GM19397 (cell line): ENCODE data around the gene FHAD1.

Source experiments
- ATAC-seq: cut with Tn5 transposase; IDR thresholded peaks from one replicate; pipeline ENCODE4 v1.9.1; 2021; ENCODE audit warnings: mild to moderate bottlenecking, moderate library complexity; ENCODE audit not compliant: unreplicated experiment

Gene FHAD1

DNA sequence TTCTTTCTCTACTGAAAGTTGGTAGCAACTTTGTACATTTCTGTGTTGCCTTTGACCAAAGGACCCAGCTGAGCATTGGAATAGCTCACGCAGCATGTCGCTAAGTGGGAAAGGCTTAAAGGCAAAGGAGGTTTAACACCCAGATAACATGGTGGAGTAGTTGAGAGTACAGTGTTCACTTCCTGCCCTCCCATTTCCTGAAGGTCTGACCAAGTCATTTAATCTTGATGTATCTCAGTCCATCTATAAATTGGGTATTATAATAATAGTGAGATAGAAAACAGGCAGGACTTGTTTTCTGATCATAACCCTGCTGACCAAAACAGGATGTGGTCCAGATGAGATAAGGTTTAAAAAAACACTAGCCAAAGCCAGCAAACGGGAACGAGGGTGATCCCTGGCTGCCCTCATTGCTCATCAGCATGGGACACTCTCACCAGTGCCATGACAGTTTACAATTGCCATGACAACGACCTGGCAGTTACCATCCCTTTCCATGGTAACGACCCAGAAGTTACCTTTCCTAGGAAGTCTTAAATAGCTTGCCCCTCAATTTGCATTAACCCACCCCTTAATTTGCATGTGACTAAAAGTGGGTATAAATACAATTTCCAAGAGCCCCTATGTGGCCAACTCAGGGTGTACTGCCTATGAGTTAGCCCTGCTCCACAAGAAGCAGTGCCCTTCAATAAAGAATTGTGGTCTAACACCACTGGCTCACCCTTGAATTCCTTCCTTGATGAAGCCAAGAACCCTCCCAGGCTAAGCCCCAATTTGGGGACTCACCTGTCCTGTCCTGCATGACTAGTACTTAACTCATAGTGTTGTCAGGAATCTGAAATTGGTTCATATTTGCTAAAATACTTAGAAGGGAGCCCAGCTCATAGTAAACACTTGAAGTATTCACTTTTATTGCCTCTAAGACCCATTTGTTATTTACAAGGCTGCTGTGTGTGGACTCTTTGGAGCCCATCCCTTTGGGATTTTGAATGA, 28.4 kb upstream of the FHAD1 start:
- ATAC-seq = no peak

DNA sequence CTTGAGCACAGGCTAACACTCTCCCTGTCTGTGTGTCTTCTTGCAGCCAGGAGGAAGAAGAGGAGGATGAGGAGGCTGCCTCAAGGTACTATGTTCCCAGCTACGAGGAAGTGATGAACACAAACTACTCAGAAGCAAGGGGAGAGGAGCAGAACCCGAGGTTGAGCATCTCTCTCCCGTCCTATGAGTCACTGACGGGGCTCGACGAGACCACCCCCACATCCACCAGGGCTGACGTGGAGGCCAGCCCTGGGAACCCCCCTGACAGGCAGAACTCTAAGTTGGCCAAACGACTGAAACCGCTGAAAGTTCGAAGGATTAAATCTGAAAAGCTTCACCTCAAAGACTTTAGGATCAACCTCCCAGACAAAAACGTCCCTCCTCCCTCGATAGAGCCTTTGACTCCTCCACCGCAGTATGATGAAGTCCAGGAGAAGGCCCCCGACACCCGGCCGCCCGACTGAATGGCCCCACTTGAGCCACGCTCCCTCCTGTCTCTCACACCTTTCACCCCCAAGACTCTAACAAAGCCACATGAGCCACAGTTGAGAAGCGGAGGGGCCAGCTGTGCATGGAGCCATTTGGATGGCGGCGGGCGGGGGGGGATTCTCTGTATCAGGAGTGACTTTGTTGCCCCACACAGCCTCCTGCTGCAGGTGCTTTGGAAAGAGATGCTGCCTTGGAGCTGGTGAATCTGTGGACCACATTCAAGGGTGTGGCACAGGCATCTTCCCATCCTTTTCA, 27.6 kb upstream of the FHAD1 start:
- no peak for ATAC-seq

DNA sequence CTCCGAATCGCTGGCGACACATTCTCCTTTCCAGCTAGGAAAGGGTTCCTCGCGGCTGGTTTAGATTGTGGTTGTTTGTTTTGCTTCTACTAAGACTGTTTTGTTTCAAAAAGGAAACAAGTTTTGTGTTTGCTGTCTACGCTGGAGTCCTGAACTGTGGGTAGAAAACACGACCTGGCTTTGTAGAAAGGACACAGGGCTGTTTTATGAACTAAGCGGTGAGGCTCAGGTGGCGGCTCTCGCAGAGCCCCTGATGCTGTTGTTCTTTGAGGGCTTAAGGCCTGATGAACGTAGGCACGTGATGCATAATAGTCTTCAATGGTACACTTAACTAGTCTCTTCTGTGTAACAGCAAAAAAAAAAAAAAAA, 27.0 kb upstream of the FHAD1 start:
- ATAC-seq = no peak

DNA sequence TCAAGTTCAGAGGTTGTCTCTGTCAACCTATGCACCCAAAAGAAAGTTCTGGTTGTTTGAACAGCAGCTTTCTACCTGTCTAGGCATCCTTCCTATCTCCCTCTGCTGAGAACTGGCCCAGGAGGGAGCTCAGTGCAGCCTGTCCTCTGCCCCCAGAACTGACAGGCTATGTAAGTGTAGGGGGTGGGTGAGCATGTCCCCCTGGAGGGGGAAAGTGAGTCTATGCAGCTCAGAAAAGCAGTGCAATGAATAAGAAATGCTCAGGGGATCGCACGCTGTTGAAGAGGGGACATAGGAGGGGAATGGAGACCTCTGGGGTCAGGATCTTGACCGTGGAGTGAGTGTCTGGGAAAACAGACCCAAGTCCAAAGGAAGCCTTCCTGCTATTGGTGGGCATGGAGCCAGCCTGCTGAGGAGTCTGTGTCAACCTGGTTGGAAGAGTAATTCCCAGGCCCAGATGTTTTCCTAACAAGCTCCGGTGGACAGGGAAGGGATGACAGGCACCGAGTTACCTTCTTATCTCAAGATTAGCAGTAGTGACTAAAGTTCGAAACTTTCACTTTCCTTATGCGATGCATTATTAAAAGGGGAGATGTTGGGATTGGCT, 26.1 kb upstream of the FHAD1 start:
- no peak for ATAC-seq

DNA sequence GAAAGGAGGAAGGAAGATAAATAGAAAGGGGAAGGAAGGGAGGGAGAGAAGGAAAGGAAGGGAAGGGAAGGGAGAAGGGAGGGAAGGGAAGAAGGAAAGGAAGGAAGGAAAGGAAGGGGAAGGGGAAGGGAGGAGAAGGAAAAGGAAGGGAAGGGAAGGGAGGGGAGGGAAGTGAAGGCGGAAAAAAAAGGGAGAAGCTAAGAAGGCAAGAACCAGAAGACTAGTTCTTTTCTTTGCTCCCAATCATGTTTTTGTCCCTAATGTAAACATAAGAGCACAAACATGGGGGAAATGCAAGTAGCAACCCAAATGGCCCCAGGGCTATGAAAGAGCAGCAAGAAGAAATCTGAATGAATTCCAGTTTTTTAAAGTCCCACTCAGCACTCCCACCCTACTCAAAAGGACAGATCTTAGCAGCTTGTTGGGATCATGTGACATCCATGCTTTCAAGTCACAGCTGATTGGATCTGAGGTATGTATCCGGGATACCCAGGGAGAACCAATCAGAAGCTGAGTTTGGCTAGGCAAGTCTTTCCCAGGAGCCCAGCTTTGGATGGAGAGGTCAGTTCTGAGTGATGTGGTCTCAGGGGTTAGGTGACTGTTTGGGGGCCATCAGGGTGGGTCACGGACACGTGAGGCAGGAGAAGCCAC, 24.2 kb upstream of the FHAD1 start:
- no peak for ATAC-seq

DNA sequence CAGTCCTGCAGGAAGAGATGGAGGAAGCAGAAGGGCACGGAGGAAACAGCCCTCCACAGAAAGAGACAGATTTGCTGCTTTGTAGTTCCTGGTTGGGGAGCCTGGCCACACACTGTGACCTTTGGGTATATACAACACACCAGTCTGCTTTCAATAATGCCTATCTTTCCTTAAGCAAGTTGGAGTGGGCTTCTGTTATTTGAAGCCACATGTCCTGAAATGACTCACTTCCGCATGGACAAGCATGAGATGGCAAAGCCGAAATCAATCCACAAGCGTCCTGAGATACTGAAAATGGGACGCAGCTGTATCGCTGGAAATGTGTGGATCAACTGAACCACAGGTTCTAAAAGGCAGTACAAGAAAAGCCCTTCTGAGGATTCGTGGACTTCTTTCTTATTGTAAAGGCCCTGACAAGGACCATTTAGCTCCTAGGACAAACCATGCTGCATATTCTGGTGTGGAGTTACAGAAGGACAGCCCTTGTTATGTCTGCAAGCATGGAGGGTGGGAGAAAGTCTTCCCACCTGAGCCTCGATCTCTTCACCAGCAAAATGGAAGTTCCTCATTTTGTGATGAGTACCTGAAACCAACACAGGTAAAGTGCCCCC, 22.7 kb upstream of the FHAD1 start:
- ATAC-seq = no peak

DNA sequence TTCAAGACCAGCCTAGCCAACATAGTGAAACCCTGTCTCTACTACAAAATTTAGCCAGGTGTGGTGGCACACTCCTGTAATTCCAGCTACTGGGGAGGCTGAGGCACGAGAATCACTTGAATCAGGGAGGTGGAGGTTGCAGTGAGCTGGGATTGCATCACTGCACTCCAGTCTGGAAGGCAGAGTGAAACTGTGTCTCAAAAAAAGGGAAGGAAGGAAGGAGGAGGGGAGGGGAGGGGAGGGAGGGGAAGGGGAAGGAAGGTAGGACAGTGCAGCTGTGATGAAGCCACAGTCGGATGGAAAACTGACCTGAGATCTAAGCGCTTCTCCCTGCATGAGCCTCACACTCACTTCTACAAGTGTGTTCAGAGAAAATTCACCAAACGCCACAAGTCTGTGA, 22.0 kb upstream of the FHAD1 start:
- no peak for ATAC-seq

DNA sequence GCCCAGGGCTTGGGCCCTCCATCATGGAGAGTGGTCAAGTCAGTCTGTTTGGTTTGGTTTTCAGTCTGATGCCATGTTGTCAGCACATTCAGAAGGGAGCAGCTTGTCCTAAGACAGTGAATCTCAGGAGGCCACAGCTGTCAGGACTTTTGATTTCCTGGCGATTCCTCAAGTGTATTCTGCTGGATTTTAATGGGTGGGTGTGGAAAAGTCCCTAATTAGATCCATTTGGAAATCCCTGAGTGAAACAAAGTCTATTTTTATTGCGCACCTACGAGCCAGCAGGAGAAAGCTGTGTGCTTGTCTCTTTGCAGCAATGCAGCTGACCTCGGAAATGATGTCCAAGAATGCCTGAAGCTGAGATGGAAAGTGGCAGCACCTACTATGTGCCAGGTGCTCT, 21.6 kb upstream of the FHAD1 start:
- ATAC-seq = no peak

DNA sequence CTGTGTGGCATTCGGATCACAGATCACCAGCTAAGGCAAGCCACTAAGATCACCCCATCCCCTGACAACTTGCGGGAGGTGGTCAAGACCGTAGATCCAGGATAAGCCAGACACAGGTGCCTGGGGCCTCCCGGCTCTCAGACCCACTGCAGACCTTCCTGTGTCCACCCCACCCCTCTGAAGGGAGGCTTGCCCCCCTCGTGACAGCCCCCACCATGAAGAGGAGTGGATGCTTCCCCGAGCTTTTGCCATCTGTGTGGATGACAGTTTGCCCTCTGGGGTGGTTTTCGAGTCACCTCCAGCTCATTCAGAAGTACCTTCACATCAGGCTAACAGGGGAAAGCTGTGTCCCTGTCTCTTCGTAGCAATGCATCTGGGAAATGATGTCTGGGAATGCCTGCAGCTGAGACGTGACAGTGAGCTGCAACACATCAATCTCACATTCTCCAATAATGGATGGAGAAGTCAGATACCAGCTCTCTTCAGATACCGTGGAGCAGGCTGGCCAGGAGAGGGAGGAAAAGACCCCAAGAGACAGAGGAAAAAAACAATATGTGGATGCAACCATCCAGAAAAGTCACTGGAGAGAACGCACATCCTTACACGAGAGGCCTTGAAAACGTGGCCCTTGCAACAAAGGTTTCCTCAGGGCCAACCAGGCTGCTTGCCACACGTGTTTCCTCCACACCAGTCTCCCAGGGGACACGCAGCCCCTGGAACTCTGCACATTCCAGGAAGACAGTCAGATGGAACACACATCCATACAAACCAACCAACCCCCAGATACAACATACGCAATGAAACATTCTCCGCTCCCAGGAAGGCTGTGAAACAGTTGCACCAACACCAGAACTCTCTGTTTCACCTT, 20.4 kb upstream of the FHAD1 start:
- ATAC-seq = no peak

DNA sequence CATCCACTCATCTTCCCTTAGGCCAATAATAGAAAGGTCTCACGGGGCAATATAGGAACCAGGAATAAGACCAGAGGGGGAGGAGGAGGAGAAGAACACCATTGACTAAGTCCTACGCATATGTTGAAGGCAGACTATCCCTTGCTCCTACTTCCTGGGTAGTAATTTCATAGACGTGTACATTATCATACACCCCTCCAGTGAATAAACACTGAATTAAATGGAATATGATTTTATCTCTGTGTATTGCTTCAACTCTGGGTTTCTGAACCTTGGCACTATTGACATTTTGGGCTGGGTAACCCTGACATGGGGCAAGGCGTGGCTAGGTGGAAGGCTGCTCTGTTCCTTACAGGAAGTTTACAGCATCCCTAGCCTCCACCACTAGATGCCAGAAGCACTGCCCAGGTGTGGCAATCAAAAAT, 17.3 kb upstream of the FHAD1 start:
- ATAC-seq = no peak

DNA sequence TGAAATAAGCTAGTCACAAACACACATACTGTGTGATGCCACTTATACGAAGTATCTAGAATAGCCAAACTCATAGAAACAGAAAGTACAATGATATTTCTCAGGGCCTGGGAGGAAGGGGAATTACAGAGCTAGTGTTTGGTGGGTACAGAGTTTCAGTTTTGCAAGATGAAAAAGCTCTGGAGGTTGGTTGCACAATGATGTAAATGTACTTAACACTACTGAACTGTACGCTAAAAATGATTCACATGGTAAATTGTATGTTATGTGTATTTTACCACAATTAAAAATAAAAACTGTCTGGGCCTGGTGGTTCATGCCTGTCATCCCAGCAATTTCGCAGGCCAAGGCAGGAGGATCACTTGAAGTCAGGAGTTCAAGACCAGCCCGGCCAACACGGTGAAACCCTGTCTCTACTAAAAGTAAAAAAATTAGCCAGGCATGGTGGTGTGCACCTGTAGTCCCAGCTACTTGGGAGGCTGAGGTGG, 15.3 kb upstream of the FHAD1 start:
- ATAC-seq = peak; percentile 64

DNA sequence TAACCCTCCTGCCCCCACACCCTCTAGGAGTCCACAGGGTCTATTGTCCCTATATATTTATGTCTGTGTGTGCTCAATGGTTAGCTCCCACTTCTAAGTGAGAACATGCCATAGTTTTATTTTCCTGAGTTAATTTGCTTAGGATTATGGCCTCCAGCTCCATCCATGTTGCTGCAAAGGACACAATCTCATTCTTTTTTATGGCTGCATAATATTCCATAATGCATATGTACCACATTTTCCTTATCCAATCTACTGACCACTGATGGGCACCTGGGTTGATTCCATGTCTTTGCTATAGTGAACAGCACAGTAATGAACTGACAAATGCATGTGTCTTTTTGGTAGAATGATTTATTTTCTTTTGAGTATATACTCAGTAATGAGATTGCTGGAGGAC, 13.3 kb upstream of the FHAD1 start:
- ATAC-seq = no peak

DNA sequence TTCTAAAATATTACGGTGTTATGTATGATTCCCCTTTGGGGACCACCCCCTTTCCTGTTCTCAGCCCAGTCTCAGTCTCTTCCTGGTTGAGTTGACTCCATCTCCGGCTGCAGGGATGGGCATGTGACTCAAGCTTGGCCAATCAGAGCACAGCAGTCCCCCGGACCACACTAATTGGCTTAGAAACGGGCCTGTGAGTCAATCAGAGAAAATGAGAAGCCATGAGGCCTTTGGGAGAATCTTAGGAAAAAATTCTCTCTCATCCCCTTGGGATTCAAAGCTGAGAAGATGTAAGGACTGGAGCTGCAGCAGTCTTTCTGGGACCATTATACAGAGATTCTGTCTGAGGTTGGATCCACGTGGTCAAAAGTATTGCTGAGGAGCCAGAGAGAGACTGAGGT, 10.7 kb upstream of the FHAD1 start:
- ATAC-seq = no peak

DNA sequence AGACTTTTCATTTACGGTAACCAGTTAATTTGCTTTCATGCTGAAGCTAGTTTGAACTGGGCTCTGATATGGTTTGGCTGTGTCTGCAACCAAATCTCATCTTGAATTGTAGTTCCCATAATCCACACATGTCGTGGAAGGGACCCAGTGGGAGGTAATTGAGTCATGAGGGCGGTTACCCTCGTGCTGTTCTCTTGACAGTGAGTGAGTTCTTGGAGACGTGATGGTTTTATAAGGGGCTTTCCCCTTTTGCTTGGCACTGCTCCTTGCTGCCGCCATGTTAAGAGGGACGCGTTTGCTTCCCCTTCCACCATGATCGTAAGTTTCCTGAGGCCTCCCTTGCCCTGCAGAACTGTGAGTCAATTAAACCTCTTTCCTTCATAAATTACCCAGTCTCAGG, 10.3 kb upstream of the FHAD1 start:
- ATAC-seq = no peak

DNA sequence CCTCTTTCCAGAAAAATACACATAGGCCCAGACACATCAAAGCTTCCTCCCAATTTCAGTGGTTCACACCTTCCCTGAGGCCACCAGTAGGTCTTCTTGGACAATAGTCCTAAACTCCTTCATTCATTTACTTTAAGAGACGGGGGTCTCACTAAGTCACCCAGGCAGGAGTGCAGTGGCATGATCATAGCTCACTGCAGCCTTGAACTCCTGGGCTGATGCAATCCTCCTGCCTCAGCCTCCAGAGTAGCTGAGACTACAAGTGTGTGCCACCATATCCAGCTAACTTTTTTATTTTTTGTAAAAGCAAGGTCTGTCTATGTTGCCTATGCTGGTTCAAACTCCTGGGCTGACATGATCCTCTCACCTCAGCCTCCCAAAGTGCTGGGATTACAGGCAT, 8.2 kb upstream of the FHAD1 start:
- ATAC-seq = no peak

DNA sequence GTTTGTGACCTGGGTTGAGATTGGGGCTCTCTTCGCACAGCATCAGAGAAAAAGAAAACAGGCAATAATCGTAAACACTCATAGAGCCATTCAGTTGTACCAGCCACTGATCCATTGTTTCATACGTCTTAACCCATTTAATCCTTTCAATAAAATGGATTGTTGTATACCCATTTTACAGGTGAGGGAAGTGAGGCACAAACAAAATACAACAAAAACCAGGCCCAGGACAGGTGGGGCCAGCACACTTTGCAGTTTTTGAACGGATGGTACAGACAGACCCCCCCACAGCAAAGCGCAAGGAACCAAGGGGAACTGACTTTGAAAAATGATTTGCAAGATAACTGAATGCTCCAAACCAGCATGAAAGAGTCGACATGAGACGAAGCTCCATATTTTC, 4.3 kb upstream of the FHAD1 start:
- ATAC-seq = no peak

DNA sequence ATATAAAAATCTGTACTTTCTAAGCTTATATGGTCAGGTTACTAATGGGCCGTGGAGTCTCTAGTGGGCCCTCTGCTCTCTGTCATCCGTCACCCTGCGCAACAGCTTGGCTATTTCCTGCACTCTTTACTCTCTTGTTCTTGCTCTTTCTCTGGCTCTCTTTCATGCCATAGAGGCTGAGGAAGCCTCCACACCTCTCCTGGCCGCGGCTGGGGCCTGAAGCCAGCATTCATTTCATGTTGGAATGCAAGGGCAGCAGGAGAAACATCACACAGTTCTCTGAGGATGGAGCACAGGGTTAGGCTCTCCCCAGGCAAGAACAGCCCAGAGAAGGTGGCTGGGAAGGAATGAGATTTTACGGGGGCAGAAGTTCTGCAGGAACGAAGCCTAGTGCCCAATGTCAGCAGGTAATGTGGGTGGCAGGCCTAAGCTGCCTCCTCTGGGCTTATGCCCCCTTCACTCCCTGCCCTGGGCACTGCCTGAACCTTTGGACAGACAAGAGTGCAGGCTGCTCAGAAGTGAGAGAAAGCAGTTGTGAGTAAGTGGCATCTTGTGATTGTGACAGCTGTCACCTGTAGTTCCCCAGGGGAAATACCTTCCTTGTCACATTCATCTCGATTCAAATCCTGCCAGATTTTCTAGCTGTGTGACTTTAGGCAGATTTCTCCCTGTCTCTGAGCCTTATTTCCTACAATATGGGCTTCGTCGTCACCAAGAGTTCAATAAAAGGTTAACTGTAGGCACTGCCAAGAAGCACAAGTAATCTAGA, 3.6 kb upstream of the FHAD1 start:
- ATAC-seq = no peak

DNA sequence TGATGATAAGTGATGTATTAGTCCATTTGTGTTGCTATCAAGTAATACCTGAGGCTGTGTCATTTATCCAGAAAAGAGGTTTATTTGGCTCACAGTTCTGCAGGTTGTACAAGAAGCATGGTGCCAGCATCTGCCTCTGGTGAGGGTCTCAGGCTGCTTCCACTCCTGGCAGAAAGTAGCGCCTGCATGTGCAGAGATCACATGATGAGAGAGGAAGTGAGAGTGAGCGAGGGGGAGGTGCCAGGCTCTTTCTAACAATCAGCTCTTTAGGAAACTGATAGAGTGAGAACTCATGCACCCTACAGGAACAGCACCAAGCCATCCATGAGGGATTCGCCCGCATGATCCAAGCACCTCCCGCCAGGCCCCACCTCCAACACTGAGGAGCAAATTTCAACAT, 2.2 kb upstream of the FHAD1 start:
- no peak for ATAC-seq
